Urothelium cell line (cell line): ENCODE results near the gene LNP1.
"Not testable (repeated sequence)": the region's sequence is repeated elsewhere in the genome, so short reads cannot be mapped to it uniquely, and the experiment has no call there.

Experiments used
- DNase-seq: peaks from one replicate; pipeline ENCODE4 v3.0.0; 2011; ENCODE audit warnings: low spot score, mixed read lengths
- FAIRE-seq: peaks from 2 replicates; lab custom pipeline; 2011; peaks lifted over from hg19 to GRCh38; lab: Jason Lieb, UNC

LNP1 gene

GRCh38 chr3:100426067-100426682, 24.8 kb downstream of the LNP1 start:
- FAIRE-seq (peak; percentile 17), DNase-seq (no peak)

DNA sequence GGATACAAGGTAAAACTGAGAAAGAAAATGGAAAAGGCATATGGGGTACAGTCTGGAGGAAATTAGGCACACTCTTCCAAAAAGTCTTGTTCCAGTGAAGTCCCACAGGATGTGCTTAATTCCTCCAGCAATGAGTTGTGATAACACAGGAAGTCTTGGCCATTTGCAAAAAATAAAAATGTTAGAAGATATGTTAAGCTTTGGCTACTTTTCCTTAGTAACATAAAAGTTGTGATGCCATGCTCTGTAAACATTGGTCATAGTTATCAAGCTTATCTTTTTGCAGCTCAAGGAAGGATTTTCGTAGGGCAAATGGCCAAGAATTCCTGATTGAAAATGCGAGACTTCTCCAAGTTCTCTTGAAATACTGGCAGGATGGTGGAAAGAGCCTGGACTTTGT, 26.4 kb downstream of the LNP1 start:
- no peak for DNase-seq
- FAIRE-seq: no peak

DNA sequence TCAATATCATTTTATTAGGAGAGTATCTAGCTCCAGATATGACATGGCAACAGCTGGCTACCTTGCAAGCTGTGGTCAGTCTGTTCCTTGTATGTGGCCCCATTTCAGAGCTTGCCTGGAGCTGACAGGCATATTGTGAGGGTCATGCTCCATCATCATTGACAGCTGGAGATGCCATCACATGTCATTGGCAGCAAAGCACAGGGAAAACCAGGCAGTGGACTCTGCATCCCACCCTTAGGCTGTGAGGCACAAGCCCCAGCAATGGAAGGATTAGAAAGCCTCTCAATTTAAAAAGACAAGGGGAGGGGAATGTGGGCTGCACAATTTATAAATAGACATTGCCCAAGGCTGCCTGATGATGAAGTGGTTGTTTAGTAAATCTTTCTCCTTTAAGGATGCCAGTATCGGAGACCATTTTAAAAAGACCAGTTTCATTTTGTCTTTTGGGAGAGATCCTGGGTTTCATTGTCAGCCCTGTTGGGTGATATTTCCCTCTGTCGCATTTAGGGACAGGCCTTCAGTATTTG, 27.9 kb downstream of the LNP1 start:
- DNase-seq (no peak), FAIRE-seq (peak; percentile 20)

GRCh38 chr3:100436951-100437350, 35.6 kb downstream of the LNP1 start:
- FAIRE-seq: no peak
- DNase-seq: no peak

GRCh38 chr3:100437721-100438622, 36.6 kb downstream of the LNP1 start:
- FAIRE-seq (no peak), DNase-seq (no peak)

- no peak for DNase-seq
These were observed 37.3 kb downstream of the LNP1 start for GRCh38 chr3:100438623-100438974.

GRCh38 chr3:100440895-100441294, 39.6 kb downstream of the LNP1 start:
- FAIRE-seq: no peak
- DNase-seq: no peak

More at GRCh38 chr3:100438623-100438974, 37.3 kb downstream of the LNP1 start:
- FAIRE-seq: no peak

- FAIRE-seq (no peak), DNase-seq (no peak)
These were observed 42.4 kb downstream of the LNP1 start for GRCh38 chr3:100443690-100444089.

DNA sequence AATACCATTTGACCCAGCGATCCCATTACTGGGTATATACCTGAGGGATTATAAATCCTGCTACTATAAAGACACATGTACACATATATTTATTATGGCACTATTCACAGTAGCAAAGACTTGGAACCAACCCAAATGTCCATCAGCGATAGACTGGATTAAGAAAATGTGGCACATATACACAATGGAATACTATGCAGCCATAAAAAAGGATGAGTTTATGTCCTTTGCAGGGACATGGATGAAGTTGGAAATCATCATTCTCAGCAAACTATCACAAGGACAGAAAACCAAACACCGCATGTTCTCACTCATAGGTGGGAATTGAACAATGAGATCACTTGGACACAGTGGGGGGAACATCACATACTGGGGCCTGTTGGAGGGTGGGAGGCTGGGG, 45.7 kb downstream of the LNP1 start:
- not testable (repeated sequence) for FAIRE-seq, DNase-seq

- no peak for FAIRE-seq
- DNase-seq: no peak
These were observed 46.7 kb downstream of the LNP1 start for GRCh38 chr3:100448079-100448478.

GRCh38 chr3:100449214-100449613, 47.9 kb downstream of the LNP1 start:
- DNase-seq: no peak
- FAIRE-seq: no peak

GRCh38 chr3:100454677-100455076, 53.3 kb downstream of the LNP1 start:
- FAIRE-seq: no peak
- DNase-seq: no peak

DNA sequence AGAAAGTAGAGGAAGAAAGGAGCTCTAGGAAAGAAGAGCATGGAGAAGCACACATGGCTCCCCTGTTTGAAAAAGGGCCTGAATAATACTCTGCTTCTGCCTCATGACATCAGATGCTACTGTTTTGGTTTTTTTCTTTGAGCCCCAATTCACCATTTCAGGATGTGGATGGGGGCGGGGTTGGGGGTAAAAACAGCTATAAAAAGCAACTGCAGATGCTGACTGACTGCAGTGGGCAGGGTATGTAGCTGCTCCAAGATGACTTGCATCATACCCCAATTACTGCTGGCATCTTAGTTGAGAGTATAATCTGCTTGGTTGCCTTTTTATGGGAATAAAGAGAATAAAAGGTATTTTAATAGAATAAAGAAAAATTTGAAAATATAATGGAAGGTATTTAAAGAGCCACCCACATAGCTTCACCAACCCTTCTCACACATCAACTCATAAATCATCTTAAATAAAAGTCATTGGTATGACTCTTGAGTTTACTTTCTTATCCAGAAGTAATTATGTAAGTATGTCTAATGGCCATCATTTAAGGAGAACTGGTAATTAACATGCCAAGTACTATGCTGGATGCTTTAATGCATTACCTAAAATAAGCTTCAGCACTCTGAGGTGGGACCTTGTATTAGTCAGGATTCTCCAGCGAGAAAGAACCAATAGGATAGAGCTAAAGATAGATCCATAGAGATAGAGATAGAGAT, 54.7 kb downstream of the LNP1 start:
- DNase-seq: no peak

DNA sequence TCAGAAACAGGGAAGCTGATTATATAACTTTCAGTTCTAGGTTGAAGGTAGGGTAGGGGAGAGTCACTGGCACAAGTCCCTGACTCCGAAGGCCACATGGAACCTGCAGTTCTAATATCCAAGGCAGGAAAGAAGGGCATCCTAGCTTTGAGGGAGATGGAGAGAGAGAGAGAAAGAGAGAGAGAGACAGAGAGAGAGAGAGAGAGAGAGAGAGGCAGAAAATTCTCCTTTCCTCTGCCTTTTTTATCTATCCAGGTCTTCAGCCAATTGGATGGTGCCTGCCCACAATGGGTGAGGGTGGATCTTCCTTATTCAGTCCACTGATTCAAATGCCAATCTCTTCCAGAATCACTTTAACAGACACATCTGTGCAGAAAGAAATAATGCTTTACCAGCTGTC, 55.4 kb downstream of the LNP1 start:
- DNase-seq (no peak), FAIRE-seq (no peak)

More for the DNA sequence above, 54.7 kb downstream of the LNP1 start:
- no peak for FAIRE-seq

- DNase-seq: no peak
- no peak for FAIRE-seq
These were observed 56.5 kb downstream of the LNP1 start for GRCh38 chr3:100457811-100458210.

DNA sequence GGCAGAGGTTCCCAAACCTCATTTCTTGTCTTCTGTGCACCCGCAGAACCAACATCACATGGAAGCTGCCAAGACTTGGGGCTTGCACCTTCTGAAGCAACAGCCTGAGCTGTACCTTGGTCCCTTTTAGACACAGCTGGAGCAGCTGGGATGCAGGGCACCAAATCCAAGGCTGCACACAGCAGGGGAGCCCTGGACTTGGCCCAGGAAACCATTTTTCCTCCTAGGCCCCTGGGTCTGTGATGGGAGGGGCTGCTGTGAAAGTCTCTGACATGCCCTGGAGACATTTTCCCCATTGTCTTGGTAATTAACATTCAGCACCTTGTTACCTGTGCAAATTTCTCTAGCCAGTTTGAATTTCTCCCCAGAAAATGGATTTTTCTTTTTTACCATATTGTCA, 57.5 kb downstream of the LNP1 start:
- FAIRE-seq (no peak), DNase-seq (no peak)

DNA sequence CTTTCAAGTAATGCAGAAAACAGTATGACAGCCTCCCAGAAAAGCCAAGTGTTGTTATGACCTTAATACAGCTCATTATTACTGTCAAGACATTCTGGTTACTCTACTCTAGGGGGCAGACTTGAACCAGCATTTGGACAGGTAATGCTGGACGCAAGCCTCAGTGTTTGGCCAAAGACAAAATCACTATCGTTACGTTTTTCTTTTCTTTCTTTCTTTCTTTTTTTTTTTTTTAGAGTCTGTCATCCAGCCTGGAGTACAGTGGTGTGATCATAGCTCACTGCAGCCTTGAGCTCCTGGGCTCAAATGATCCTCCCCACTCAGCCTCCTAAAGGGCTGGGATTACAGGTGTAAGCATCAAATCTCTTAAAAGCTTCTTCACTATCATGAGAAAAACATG, 61.7 kb downstream of the LNP1 start:
- DNase-seq (peak; percentile 69), FAIRE-seq (peak; percentile 63)

GRCh38 chr3:100463646-100464155, 62.4 kb downstream of the LNP1 start:
- no peak for FAIRE-seq
- no peak for DNase-seq

- FAIRE-seq: no peak
- no peak for DNase-seq
These were observed 64.8 kb downstream of the LNP1 start for GRCh38 chr3:100465892-100466777.

- no peak for FAIRE-seq
- DNase-seq: no peak
These were observed 65.8 kb downstream of the LNP1 start for GRCh38 chr3:100467133-100467532.
